SH-SY5Y (cell line): Measurements from ENCODE around the gene ATP1B1.

Source experiments
- GATA2 ChIP-seq: IDR thresholded peaks from 2 replicates; pipeline ENCODE4 v1.6.1; 2011; ENCODE audit warnings: mild to moderate bottlenecking, low read depth, low read length
- GATA3 ChIP-seq: IDR thresholded peaks from 2 replicates; pipeline ENCODE4 v1.6.1; 2011; ENCODE audit warnings: low read depth, mild to moderate bottlenecking, low read length, moderate library complexity

ATP1B1 gene

GRCh38 chr1:169105434-169106094 is 926 bp upstream of the ATP1B1 start:
- TF ChIP-seq GATA2 (no peak), GATA3 (no peak)

- TF ChIP-seq GATA2, result peak; percentile 71; the same call in 1 of the 2 replicates
- no peak for TF ChIP-seq GATA3
These were observed 572 bp downstream of the ATP1B1 start for GRCh38 chr1:169106921-169107602.

- no peak for TF ChIP-seq GATA2
- TF ChIP-seq GATA3, result no peak
These were observed 1.2 kb downstream of the ATP1B1 start for GRCh38 chr1:169107603-169108208.

GRCh38 chr1:169108223-169108622 is 1.7 kb downstream of the ATP1B1 start:
- TF ChIP-seq GATA3 (no peak), GATA2 (no peak)

GRCh38 chr1:169108863-169109560 is 2.5 kb downstream of the ATP1B1 start:
- TF ChIP-seq GATA2 (peak; percentile 84), GATA3 (no peak; the same call in none of the 2 replicates)

- TF ChIP-seq GATA3, result no peak
- TF ChIP-seq GATA2, result no peak
These were observed 3.2 kb downstream of the ATP1B1 start for GRCh38 chr1:169109561-169110134.

GRCh38 chr1:169110236-169110635 is 3.7 kb downstream of the ATP1B1 start:
- no peak for TF ChIP-seq GATA3
- no peak for TF ChIP-seq GATA2

- TF ChIP-seq GATA2 (0 out of 2 replicates have a peak, but pooled peaks have one; percentile 1), GATA3 (no peak)
These were observed 4.4 kb downstream of the ATP1B1 start for GRCh38 chr1:169110689-169111447.

- no peak for TF ChIP-seq GATA3
- no peak for TF ChIP-seq GATA2
These were observed 5.0 kb downstream of the ATP1B1 start for GRCh38 chr1:169111472-169111871.

- TF ChIP-seq GATA2, result no peak
- TF ChIP-seq GATA3, result no peak
These were observed 5.8 kb downstream of the ATP1B1 start for GRCh38 chr1:169112241-169112640.

- TF ChIP-seq GATA3 (no peak), GATA2 (no peak)
These were observed 7.2 kb downstream of the ATP1B1 start for GRCh38 chr1:169113613-169114119.

GRCh38 chr1:169115891-169116585 is 9.5 kb downstream of the ATP1B1 start:
- TF ChIP-seq GATA3, result no peak
- TF ChIP-seq GATA2, result no peak
